Glomerular endothelial cell (primary cell): Measurements from ENCODE around the gene FEN1. TPM values are rescaled to one million over a fixed set of nuclear protein-coding genes. Genes with fewer than 3 reads are reported as not detected.

ENCODE experiments used
- DNase-seq: peaks from one replicate; pipeline ENCODE4 v3.0.0-alpha.2; 2011; ENCODE audit warnings: low read depth, low spot score; ENCODE audit errors: extremely low read depth
- total RNA-seq: library from RNA; depleted of rRNA; stranded (reverse); fragments of >200 nt; gene quantifications from 2 replicates; pipeline ENCODE4 v1.2.3, GENCODE V29; 2015

Gene FEN1
- total RNA-seq, 1 donor from 2014 or later, result 20.5 TPM

GRCh38 chr11:61774411-61774810, 18.3 kb upstream of the FEN1 start:
- DNase-seq, result no peak

- no peak for DNase-seq
Measured at GRCh38 chr11:61775106-61775505, 17.6 kb upstream of the FEN1 start.

GRCh38 chr11:61775606-61776554, 16.8 kb upstream of the FEN1 start:
- DNase-seq, result no peak

GRCh38 chr11:61776561-61777075, 16.1 kb upstream of the FEN1 start:
- DNase-seq, result no peak

GRCh38 chr11:61777234-61778090, 15.2 kb upstream of the FEN1 start:
- no peak for DNase-seq

GRCh38 chr11:61778357-61778886, 14.3 kb upstream of the FEN1 start:
- DNase-seq, result no peak

GRCh38 chr11:61778920-61779650, 13.6 kb upstream of the FEN1 start:
- no peak for DNase-seq

GRCh38 chr11:61779666-61780525, 12.8 kb upstream of the FEN1 start:
- DNase-seq, result no peak

GRCh38 chr11:61780581-61781162, 12.0 kb upstream of the FEN1 start:
- no peak for DNase-seq

- no peak for DNase-seq
Measured at GRCh38 chr11:61781585-61781984, 11.1 kb upstream of the FEN1 start.

- DNase-seq, result no peak
Measured at GRCh38 chr11:61782299-61782698, 10.4 kb upstream of the FEN1 start.

- no peak for DNase-seq
Measured at GRCh38 chr11:61782841-61783240, 9.9 kb upstream of the FEN1 start.

GRCh38 chr11:61783717-61784505, 8.8 kb upstream of the FEN1 start:
- DNase-seq, result no peak

GRCh38 chr11:61784506-61784805, 8.3 kb upstream of the FEN1 start:
- DNase-seq, result no peak

- DNase-seq, result no peak
Measured at GRCh38 chr11:61785837-61786402, 6.8 kb upstream of the FEN1 start.

GRCh38 chr11:61787928-61788491, 4.7 kb upstream of the FEN1 start:
- no peak for DNase-seq

GRCh38 chr11:61791737-61792309, 888 bp upstream of the FEN1 start:
- peak; percentile 76 for DNase-seq
